WTC11 (cell line): ENCODE results near the gene CCDC136. TPM values are rescaled to one million over a fixed set of nuclear protein-coding genes. Genes with fewer than 3 reads are reported as not detected.

Experiments
- ATAC-seq: fragments of 200-7000 bp; cut with Tn5 transposase; 2 replicates; pipeline ENCODE4 v1.10.0; 2021; ENCODE audit warnings: mild to moderate bottlenecking, moderate library complexity
- CTCF ChIA-PET: fragments of 300-600 bp; sonication (Branson Sonifier 250); formaldehyde crosslinking; loops from one replicate; lab custom pipeline; 2021; ENCODE audit warnings: antibody characterized with exemption; lab: Charles Lee
- POLR2A ChIA-PET: fragments of 350-600 bp; sonication (Branson Sonifier 250); formaldehyde crosslinking; loops from one replicate; lab custom pipeline; 2021; ENCODE audit warnings: antibody characterized with exemption; lab: Charles Lee
- DNase-seq: peaks from one replicate; pipeline ENCODE4 v3.0.0; 2021; ENCODE audit warnings: low spot score
- H3K27ac Mint-ChIP-seq: 2 replicates; pipeline ENCODE4 v1.8.0; 2021; ENCODE audit warnings: mixed read lengths
- H3K27me3 Mint-ChIP-seq: 2 replicates; pipeline ENCODE4 v1.8.0; 2021; ENCODE audit warnings: low read depth, mild to moderate bottlenecking, moderate library complexity, mixed read lengths
- H3K36me3 Mint-ChIP-seq: 2 replicates; pipeline ENCODE4 v1.8.0; 2021; ENCODE audit warnings: mixed read lengths
- H3K4me1 Mint-ChIP-seq: 2 replicates; pipeline ENCODE4 v1.8.0; 2022; ENCODE audit warnings: mixed read lengths
- H3K4me3 Mint-ChIP-seq: 2 replicates; pipeline ENCODE4 v1.8.0; 2021; ENCODE audit warnings: mild to moderate bottlenecking, moderate library complexity, mixed read lengths
- H3K9me3 Mint-ChIP-seq: 2 replicates; pipeline ENCODE4 v1.8.0; 2021; ENCODE audit warnings: mixed read lengths
- AR ChIP-seq: fragments of 250-450 bp; sonication (Bioruptor Pico); IDR thresholded peaks from 2 replicates; pipeline ENCODE4 v1.9.0; 2021; ENCODE audit warnings: mild to moderate bottlenecking
- ATF6 ChIP-seq: sonication (generic); formaldehyde crosslinking; IDR thresholded peaks from 2 replicates; pipeline ENCODE4 v1.8.1; 2023; ENCODE audit warnings: mild to moderate bottlenecking, missing genetic modification reagents
- E2F4 ChIP-seq: sonication (generic); formaldehyde crosslinking; IDR thresholded peaks from 2 replicates; pipeline ENCODE4 v1.8.1; 2022; ENCODE audit warnings: low read depth, mild to moderate bottlenecking, moderate library complexity, missing genetic modification reagents, borderline replicate concordance
- ETV6 ChIP-seq: sonication (generic); formaldehyde crosslinking; IDR thresholded peaks from 2 replicates; pipeline ENCODE4 v1.8.1; 2022; ENCODE audit warnings: mild to moderate bottlenecking, missing genetic modification reagents
- GABPB1 ChIP-seq: sonication (generic); formaldehyde crosslinking; IDR thresholded peaks from 2 replicates; pipeline ENCODE4 v1.8.1; 2023; ENCODE audit warnings: mild to moderate bottlenecking, missing genetic modification reagents
- NFATC4 ChIP-seq: fragments of 250-450 bp; sonication (Bioruptor Pico); IDR thresholded peaks from 2 replicates; pipeline ENCODE4 v1.9.0; 2021; ENCODE audit warnings: mild to moderate bottlenecking
- NR2C2 ChIP-seq: sonication (generic); formaldehyde crosslinking; IDR thresholded peaks from 2 replicates; pipeline ENCODE4 v1.8.0; 2022; ENCODE audit warnings: mild to moderate bottlenecking, missing genetic modification reagents
- RELA ChIP-seq: sonication (generic); formaldehyde crosslinking; IDR thresholded peaks from 2 replicates; pipeline ENCODE4 v1.8.1; 2022; ENCODE audit warnings: missing genetic modification reagents, mild to moderate bottlenecking, borderline replicate concordance
- STAT6 ChIP-seq: sonication (generic); formaldehyde crosslinking; conservative IDR thresholded peaks from 2 replicates; pipeline ENCODE4 v1.8.1; 2023; ENCODE audit warnings: mild to moderate bottlenecking, low read depth, missing genetic modification reagents, moderate library complexity
- ZNF219 ChIP-seq: sonication (generic); formaldehyde crosslinking; IDR thresholded peaks from 2 replicates; pipeline ENCODE4 v1.8.0; 2023; ENCODE audit warnings: missing genetic modification reagents, mild to moderate bottlenecking, borderline replicate concordance
- ZNF263 ChIP-seq: sonication (generic); formaldehyde crosslinking; IDR thresholded peaks from 2 replicates; pipeline ENCODE4 v1.8.1; 2022; ENCODE audit warnings: low read depth, mild to moderate bottlenecking, moderate library complexity, missing genetic modification reagents
- ZNF423 ChIP-seq: fragments of 250-450 bp; sonication (Bioruptor Pico); IDR thresholded peaks from 2 replicates; pipeline ENCODE4 v2.1.2; 2022; ENCODE audit warnings: mild to moderate bottlenecking, moderate library complexity
- ZNF425 ChIP-seq: fragments of 250-450 bp; sonication (Bioruptor Pico); conservative IDR thresholded peaks from 2 replicates; pipeline ENCODE4 v1.9.0; 2021; ENCODE audit warnings: mild to moderate bottlenecking
- ZNF512 ChIP-seq: sonication (generic); formaldehyde crosslinking; IDR thresholded peaks from 2 replicates; pipeline ENCODE4 v1.8.1; 2022; ENCODE audit warnings: missing genetic modification reagents, borderline replicate concordance
- total RNA-seq: library from RNA; stranded (reverse); gene quantifications from 3 replicates; pipeline ENCODE4 v1.2.3, GENCODE V29; 2021

CCDC136 gene
- total RNA-seq, 1 experiment from 2014 or later = 51.0 TPM

- ATAC-seq = peak; percentile 10
- TF ChIP-seq ZNF263 (CRISPR knock-in tag) (peak; percentile 65; the same call in 1 of the 2 replicates), AR (CRISPR knock-in tag) (no peak), ETV6 (CRISPR knock-in tag) (no peak), ATF6 (no peak), RELA (CRISPR knock-in tag) (no peak)
- TF ChIP-seq, all 79 proteins: peak for 1
- H3K27me3 Mint-ChIP-seq = peaks cover 32% of the 10 kb centered on the region
- H3K9me3 Mint-ChIP-seq = no peaks in the 10 kb centered on the region
- CTCF ChIA-PET = interaction anchor here (0.6 to 5.8 kb wide), 16 partner anchors 8 to 479 kb away, joined by 3 to 97 read pairs (median 7); partner anchors contain the start of genes ATP6V1F and KCP
- H3K36me3 Mint-ChIP-seq = no peaks in the 10 kb centered on the region
- POLR2A ChIA-PET = interaction anchor here (0.6 to 1.6 kb wide), 7 partner anchors 8 to 221 kb away, joined by 3 to 6 read pairs (median 3); partner anchors contain the start of genes CALU and CCDC136
- no peak for DNase-seq
- H3K27ac Mint-ChIP-seq = no peak overlapping the region
- H3K4me1 Mint-ChIP-seq = peaks cover 33% of the 10 kb centered on the region
- H3K4me3 Mint-ChIP-seq = peak overlapping the region; percentile 67
Measured at GRCh38 chr7:128833148-128833945, 41.6 kb downstream of the CCDC136 start.

- DNase-seq (no peak), ATAC-seq (no peak)
- Mint-ChIP-seq H3K9me3 (no peaks in the 10 kb centered on the region), H3K27ac (no peak overlapping the region), H3K27me3 (peaks cover 27% of the 10 kb centered on the region), H3K4me1 (peaks cover 33% of the 10 kb centered on the region), H3K36me3 (no peaks in the 10 kb centered on the region), H3K4me3 (no peak overlapping the region)
- ChIA-PET CTCF (interaction anchor here (4.1 to 5.8 kb wide), 4 partner anchors 8 to 51 kb away, joined by 27 to 97 read pairs (median 52); partner anchors contain the start of gene ATP6V1F), POLR2A (interaction anchor here (1.0 to 1.4 kb wide), 2 partner anchors 34 to 41 kb away, joined by 3 read pairs; no protein-coding TSS in a partner anchor)
- TF ChIP-seq E2F4 (CRISPR knock-in tag) (no peak), NR2C2 (no peak)
Measured at GRCh38 chr7:128833946-128834325, 42.2 kb downstream of the CCDC136 start.

- H3K4me3 Mint-ChIP-seq = no peak overlapping the region
- no peak for TF ChIP-seq ZNF425
- no peak for TF ChIP-seq NFATC4 (CRISPR knock-in tag)
- no peak for TF ChIP-seq GABPB1
- TF ChIP-seq E2F4 (CRISPR knock-in tag) = 0 out of 2 replicates have a peak, but pooled peaks have one; percentile 18
- TF ChIP-seq ZNF512 (CRISPR knock-in tag) = no peak
- TF ChIP-seq ZNF423 (CRISPR knock-in tag) = no peak
- TF ChIP-seq STAT6 (CRISPR knock-in tag) = no peak
- TF ChIP-seq ZNF219 (CRISPR knock-in tag) = no peak
- no peak for DNase-seq
- peaks cover 26% of the 10 kb centered on the region for H3K4me1 Mint-ChIP-seq
- ChIA-PET POLR2A (no interaction called here), CTCF (interaction anchor here (1.2 to 5.8 kb wide), 4 partner anchors 13 to 50 kb away, joined by 3 to 65 read pairs (median 7); no protein-coding TSS in a partner anchor)
- peaks cover 16% of the 10 kb centered on the region for H3K27me3 Mint-ChIP-seq
- H3K27ac Mint-ChIP-seq = no peak overlapping the region
- H3K9me3 Mint-ChIP-seq = no peaks in the 10 kb centered on the region
- ATAC-seq = no peak
- no peaks in the 10 kb centered on the region for H3K36me3 Mint-ChIP-seq
Measured at GRCh38 chr7:128835231-128835751, 43.5 kb downstream of the CCDC136 start.
